Measurements from ENCODE around the gene KIF21B.

KIF21B gene, protein sequence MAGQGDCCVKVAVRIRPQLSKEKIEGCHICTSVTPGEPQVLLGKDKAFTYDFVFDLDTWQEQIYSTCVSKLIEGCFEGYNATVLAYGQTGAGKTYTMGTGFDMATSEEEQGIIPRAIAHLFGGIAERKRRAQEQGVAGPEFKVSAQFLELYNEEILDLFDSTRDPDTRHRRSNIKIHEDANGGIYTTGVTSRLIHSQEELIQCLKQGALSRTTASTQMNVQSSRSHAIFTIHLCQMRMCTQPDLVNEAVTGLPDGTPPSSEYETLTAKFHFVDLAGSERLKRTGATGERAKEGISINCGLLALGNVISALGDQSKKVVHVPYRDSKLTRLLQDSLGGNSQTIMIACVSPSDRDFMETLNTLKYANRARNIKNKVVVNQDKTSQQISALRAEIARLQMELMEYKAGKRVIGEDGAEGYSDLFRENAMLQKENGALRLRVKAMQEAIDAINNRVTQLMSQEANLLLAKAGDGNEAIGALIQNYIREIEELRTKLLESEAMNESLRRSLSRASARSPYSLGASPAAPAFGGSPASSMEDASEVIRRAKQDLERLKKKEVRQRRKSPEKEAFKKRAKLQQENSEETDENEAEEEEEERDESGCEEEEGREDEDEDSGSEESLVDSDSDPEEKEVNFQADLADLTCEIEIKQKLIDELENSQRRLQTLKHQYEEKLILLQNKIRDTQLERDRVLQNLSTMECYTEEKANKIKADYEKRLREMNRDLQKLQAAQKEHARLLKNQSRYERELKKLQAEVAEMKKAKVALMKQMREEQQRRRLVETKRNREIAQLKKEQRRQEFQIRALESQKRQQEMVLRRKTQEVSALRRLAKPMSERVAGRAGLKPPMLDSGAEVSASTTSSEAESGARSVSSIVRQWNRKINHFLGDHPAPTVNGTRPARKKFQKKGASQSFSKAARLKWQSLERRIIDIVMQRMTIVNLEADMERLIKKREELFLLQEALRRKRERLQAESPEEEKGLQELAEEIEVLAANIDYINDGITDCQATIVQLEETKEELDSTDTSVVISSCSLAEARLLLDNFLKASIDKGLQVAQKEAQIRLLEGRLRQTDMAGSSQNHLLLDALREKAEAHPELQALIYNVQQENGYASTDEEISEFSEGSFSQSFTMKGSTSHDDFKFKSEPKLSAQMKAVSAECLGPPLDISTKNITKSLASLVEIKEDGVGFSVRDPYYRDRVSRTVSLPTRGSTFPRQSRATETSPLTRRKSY (N-terminal part only)

DNA sequence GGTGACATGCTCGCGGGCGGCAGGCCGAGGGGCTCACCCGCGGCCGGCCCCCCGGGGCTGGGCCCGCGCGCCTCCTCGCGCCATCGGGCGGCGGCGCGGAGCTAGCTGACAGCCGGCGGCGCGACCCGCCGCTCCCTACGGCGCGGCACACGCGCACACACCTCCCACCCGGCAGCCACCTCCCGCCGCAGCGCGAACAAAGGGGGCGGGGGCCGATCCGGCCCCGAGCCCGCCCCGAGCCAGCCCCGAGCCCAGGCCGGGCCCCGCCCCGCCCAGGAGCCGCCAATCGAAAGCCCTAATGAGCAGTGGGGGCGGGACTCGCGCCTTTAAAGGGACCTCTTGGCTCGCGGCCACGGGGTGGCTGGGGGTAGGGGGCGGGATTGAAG is at the start of gene KIF21B:
Gene KIF21B, minus strand, starts transcription at position 198 of the 386 bp plus-strand sequence. CDS start 331 bp downstream, outside the sequence.
- TF ChIP-seq CTCF (conservative IDR thresholded peaks at IDR 0.05; ENCODE audit: control insufficient read depth, insufficient read depth, low read depth, low read length), result no peak
- peak; percentile 14 for DNase-seq (ENCODE audit: low read depth)
- H3K4me3 ChIP-seq (ENCODE audit: control insufficient read depth, low read depth, low read length), result peak within 1 kb of the TSS; percentile 25

- no peak for TF ChIP-seq CTCF (conservative IDR thresholded peaks at IDR 0.05; ENCODE audit: control insufficient read depth, insufficient read depth, low read depth, low read length)
- no peak overlapping the region for H3K4me3 ChIP-seq (ENCODE audit: control insufficient read depth, low read depth, low read length)
These were observed 49.4 kb upstream of the KIF21B start for GRCh38 chr1:201072922-201073321.

GRCh38 chr1:201072149-201072548 is 48.6 kb upstream of the KIF21B start:
- no peak for DNase-seq (ENCODE audit: low read depth)
- no peak for TF ChIP-seq CTCF (conservative IDR thresholded peaks at IDR 0.05; ENCODE audit: control insufficient read depth, insufficient read depth, low read depth, low read length)
- H3K4me3 ChIP-seq (ENCODE audit: control insufficient read depth, low read depth, low read length), result no peak overlapping the region

More at GRCh38 chr1:201072922-201073321, 49.4 kb upstream of the KIF21B start:
- DNase-seq (ENCODE audit: low read depth), result no peak

GRCh38 chr1:201069636-201070035 is 46.1 kb upstream of the KIF21B start:
- DNase-seq (ENCODE audit: low read depth), result no peak
- no peak for TF ChIP-seq CTCF (conservative IDR thresholded peaks at IDR 0.05; ENCODE audit: control insufficient read depth, insufficient read depth, low read depth, low read length)
- H3K4me3 ChIP-seq (ENCODE audit: control insufficient read depth, low read depth, low read length), result no peak overlapping the region

- DNase-seq (ENCODE audit: low read depth), result no peak
- no peak for TF ChIP-seq CTCF (conservative IDR thresholded peaks at IDR 0.05; ENCODE audit: control insufficient read depth, insufficient read depth, low read depth, low read length)
- no peak overlapping the region for H3K4me3 ChIP-seq (ENCODE audit: control insufficient read depth, low read depth, low read length)
These were observed 45.5 kb upstream of the KIF21B start for GRCh38 chr1:201068976-201069375.

GRCh38 chr1:201066986-201067385 is 43.5 kb upstream of the KIF21B start:
- no peak for TF ChIP-seq CTCF (conservative IDR thresholded peaks at IDR 0.05; ENCODE audit: control insufficient read depth, insufficient read depth, low read depth, low read length)
- no peak overlapping the region for H3K4me3 ChIP-seq (ENCODE audit: control insufficient read depth, low read depth, low read length)
- no peak for DNase-seq (ENCODE audit: low read depth)
